HG03066 (cell line): ENCODE measurements around the gene NBEA.
"Not testable (repeated sequence)": the region's sequence is repeated elsewhere in the genome, so short reads cannot be mapped to it uniquely, and the experiment has no call there.

Source experiments
- ATAC-seq: cut with Tn5 transposase; IDR thresholded peaks from one replicate; pipeline ENCODE4 v1.9.1; 2021; ENCODE audit warnings: low read depth; ENCODE audit not compliant: unreplicated experiment

Gene NBEA

GRCh38 chr13:34944274-34944634, 2.2 kb downstream of the NBEA start:
- no peak for ATAC-seq

- no peak for ATAC-seq
These were observed 2.7 kb downstream of the NBEA start for GRCh38 chr13:34944751-34945150.

GRCh38 chr13:34951528-34951927, 9.5 kb downstream of the NBEA start:
- ATAC-seq: no peak

- ATAC-seq: no peak
These were observed 17.4 kb downstream of the NBEA start for GRCh38 chr13:34959489-34959888.

- no peak for ATAC-seq
These were observed 22.5 kb downstream of the NBEA start for GRCh38 chr13:34964558-34964957.

- ATAC-seq: no peak
These were observed 25.9 kb downstream of the NBEA start for GRCh38 chr13:34967851-34968562.

GRCh38 chr13:34969539-34969938, 27.5 kb downstream of the NBEA start:
- ATAC-seq: not testable (repeated sequence)

- ATAC-seq: no peak
These were observed 28.9 kb downstream of the NBEA start for GRCh38 chr13:34970961-34971360.

GRCh38 chr13:34971473-34971872, 29.4 kb downstream of the NBEA start:
- ATAC-seq: no peak

- ATAC-seq: not testable (repeated sequence)
These were observed 43.1 kb downstream of the NBEA start for GRCh38 chr13:34985199-34985598.

GRCh38 chr13:34988330-34988791, 46.3 kb downstream of the NBEA start:
- ATAC-seq: no peak

GRCh38 chr13:34990399-34991214, 48.5 kb downstream of the NBEA start:
- no peak for ATAC-seq

- no peak for ATAC-seq
These were observed 51.4 kb downstream of the NBEA start for GRCh38 chr13:34993470-34993869.

GRCh38 chr13:35003734-35004133, 61.7 kb downstream of the NBEA start:
- ATAC-seq: not testable (repeated sequence)

- no peak for ATAC-seq
These were observed 63.0 kb downstream of the NBEA start for GRCh38 chr13:35005051-35005450.

- no peak for ATAC-seq
These were observed 72.6 kb downstream of the NBEA start for GRCh38 chr13:35014606-35015213.

- no peak for ATAC-seq
These were observed 74.5 kb downstream of the NBEA start for GRCh38 chr13:35016362-35017112.

GRCh38 chr13:35025314-35025713, 83.2 kb downstream of the NBEA start:
- no peak for ATAC-seq

GRCh38 chr13:35028338-35028867, 86.3 kb downstream of the NBEA start:
- ATAC-seq: no peak

- ATAC-seq: no peak
These were observed 96.9 kb downstream of the NBEA start for GRCh38 chr13:35039012-35039411.
